Fibroblast of the aortic adventitia (primary cell): Measurements from ENCODE around the gene EID3. TPM values are rescaled to one million over a fixed set of nuclear protein-coding genes. Genes with fewer than 3 reads are reported as not detected.
"Not testable (repeated sequence)": the region's sequence is repeated elsewhere in the genome, so short reads cannot be mapped to it uniquely, and the experiment has no call there.

Experiments
- DNase-seq: peaks from one replicate; pipeline ENCODE4 v3.0.0-alpha.2; 2010; ENCODE audit warnings: low read depth
- H3K4me3 ChIP-seq: 2 replicates; pipeline ENCODE4 v1.5.1; 2011; ENCODE audit warnings: low read depth, mild to moderate bottlenecking, control low read depth, low read length, moderate library complexity
- CTCF ChIP-seq: IDR thresholded peaks from 2 replicates; pipeline ENCODE4 v1.5.1; 2011; ENCODE audit warnings: mild to moderate bottlenecking, low read length, control low read depth, inconsistent platforms; ENCODE audit not compliant: insufficient read depth
- total RNA-seq: library from RNA; depleted of rRNA; stranded (reverse); fragments of >200 nt; gene quantifications from 2 replicates; pipeline ENCODE4 v1.2.3, GENCODE V29; 2012; ENCODE audit warnings: low replicate concordance

EID3 gene
- 14.9 and 55.9 TPM in 2 replicates for total RNA-seq

GRCh38 chr12:104303538-104304151 lies at the start of gene EID3:
Gene EID3, plus strand, starts transcription at chr12:104303739. Its CDS starts 196 bp downstream, at chr12:104303935.
- TF ChIP-seq CTCF: no peak
- peak; percentile 67 for DNase-seq
- peak within 1 kb of the TSS; percentile 62 for H3K4me3 ChIP-seq

DNA sequence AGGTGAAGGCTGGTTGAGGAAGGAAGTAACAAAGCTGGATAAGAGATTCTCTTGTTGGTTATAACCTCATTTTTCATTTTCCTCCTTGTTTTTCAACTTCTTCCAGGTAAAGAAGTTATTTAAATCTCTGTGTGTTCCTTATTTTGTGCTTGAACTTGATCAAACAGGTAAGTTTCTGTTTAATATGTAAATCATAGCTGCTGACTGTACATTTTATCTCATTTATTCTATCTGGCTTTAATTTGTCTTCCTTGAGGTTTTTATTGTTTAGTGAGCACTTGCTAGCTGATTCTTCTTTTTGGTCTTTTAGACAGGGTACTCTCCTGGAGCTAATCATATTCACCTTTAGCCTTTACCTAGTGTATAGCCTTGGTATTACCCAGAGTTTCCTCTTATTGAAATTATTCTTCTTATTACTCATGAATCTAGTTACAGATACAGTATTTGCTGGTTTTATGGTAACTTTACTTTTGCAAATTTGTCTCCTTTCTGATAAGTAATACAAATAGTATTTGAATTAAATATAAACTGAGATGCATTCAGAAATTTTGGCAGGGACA lies 45.5 kb upstream of the EID3 start:
- no peak overlapping the region for H3K4me3 ChIP-seq
- TF ChIP-seq CTCF: no peak
- DNase-seq: no peak

GRCh38 chr12:104258476-104259067 lies 45.0 kb upstream of the EID3 start:
- H3K4me3 ChIP-seq: no peak overlapping the region
- peak; percentile 45 for DNase-seq
- no peak for TF ChIP-seq CTCF

DNA sequence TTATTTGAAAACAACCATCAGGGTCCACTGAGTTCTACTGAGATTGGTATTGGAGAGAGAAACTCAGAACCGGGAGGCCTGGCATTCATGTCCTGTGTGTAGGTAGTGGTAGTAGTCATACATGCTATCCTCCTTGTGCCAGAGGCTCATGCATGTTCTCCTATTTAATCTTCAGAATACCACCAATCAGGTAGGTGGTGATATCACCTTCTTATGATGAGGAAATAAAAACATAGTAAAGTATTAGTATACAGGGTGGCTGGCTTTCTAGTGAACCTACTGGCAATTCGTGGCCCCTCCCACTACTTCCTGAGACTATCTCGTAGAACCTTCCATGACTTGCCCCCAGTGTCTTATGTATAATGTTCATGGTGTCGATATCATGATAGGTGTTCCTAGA lies 40.5 kb upstream of the EID3 start:
- DNase-seq: no peak
- no peak for TF ChIP-seq CTCF

GRCh38 chr12:104263580-104264358 lies 39.8 kb upstream of the EID3 start:
- TF ChIP-seq CTCF: no peak
- DNase-seq: peak; percentile 49
- H3K4me3 ChIP-seq: no peak overlapping the region

More for the DNA sequence above, 40.5 kb upstream of the EID3 start:
- no peak overlapping the region for H3K4me3 ChIP-seq

DNA sequence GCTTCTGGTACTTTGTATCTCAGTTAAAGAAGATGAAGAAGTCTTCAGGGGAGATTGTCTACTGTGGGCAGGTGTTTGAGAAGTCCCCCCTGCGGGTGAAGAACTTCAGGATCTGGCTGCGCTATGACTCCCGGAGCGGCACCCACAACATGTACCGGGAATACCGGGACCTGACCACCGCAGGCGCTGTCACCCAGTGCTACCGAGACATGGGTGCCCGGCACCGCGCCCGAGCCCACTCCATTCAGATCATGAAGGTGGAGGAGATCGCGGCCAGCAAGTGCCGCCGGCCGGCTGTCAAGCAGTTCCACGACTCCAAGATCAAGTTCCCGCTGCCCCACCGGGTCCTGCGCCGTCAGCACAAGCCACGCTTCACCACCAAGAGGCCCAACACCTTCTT lies 38.1 kb upstream of the EID3 start:
- not testable (repeated sequence) for H3K4me3 ChIP-seq, DNase-seq

DNA sequence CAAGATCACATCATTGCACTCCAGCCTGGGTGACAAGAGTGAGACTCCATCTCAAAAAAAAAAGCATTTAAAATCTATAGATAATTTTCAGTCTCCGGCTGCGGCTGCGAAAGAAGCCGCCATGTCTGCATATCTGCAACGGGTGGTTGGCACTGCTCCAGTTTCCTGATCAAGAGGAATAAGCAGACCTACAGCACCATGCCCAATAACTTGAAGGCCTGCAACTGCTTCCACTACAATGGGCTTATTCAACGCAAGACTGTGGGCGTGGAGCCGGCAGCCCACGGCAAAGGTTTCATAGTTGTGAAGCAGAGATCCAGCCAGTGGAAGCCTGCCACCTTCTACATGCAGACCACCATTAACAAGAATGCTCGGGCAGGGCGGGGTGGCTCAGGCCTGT lies 30.6 kb upstream of the EID3 start:
- no peak for DNase-seq
- TF ChIP-seq CTCF: no peak
- no peak overlapping the region for H3K4me3 ChIP-seq
